Heart left ventricle (tissue), 16 donors: ENCODE data around the gene EDA. TPM values are rescaled to one million over a fixed set of nuclear protein-coding genes. Genes with fewer than 3 reads are reported as not detected.

Experiments
- ATAC-seq, 4 donors: fragments of 200-7000 bp; cut with Tn5 transposase; one replicate each; pipeline ENCODE4 v1.9.1; 2020 to 2022; ENCODE audit warnings: moderate library complexity in 4 of 4, mild to moderate bottlenecking in 3 of 4, moderate number of reproducible peaks in 1 of 4
- DNase-seq, 5 donors: peaks; one replicate each; pipeline ENCODE4 v3.0.0-alpha.2; 2020
- H3K27ac ChIP-seq, 12 donors: fragments of 200-600 bp; sonication (generic) in 4 of 12; one replicate each; pipeline versions ENCODE4 v1.5.0 to v1.8.0; 2016 to 2022; ENCODE audit warnings: mild to moderate bottlenecking in 2 of 12
- H3K27me3 ChIP-seq, 9 donors: fragments of 200-600 bp; sonication (generic) in 2 of 9; one replicate each; pipeline versions ENCODE4 v1.5.1 to v1.8.0; 2016 to 2022; ENCODE audit warnings: mild to moderate bottlenecking in 3 of 9
- H3K36me3 ChIP-seq, 9 donors: fragments of 200-600 bp; sonication (generic) in 2 of 9; one replicate each; pipeline versions ENCODE4 v1.5.0 to v1.8.0; 2018 to 2022; ENCODE audit warnings: mild to moderate bottlenecking in 2 of 9
- H3K4me1 ChIP-seq, 12 donors: fragments of 200-600 bp; sonication (generic) in 4 of 12; one replicate each; pipeline versions ENCODE4 v1.5.0 to v1.8.0; 2016 to 2022; ENCODE audit warnings: mild to moderate bottlenecking in 3 of 12
- H3K4me3 ChIP-seq, 12 donors: fragments of 200-600 bp; sonication (generic) in 4 of 12; one replicate each; pipeline versions ENCODE4 v1.5.0 to v1.8.0; 2017 to 2022; ENCODE audit warnings: mild to moderate bottlenecking in 9 of 12, moderate library complexity in 4 of 12
- H3K9me3 ChIP-seq, 12 donors: fragments of 200-600 bp; sonication (generic) in 4 of 12; one replicate each; pipeline versions ENCODE4 v1.5.0 to v1.8.0; 2016 to 2022; ENCODE audit warnings: mild to moderate bottlenecking in 1 of 12
- POLR2A ChIP-seq, 2 donors: fragments of 450-650 bp; IDR thresholded peaks; one replicate each; pipeline ENCODE4 v1.6.1; 2017; ENCODE audit warnings: antibody characterized with exemption in 2 of 2, mild to moderate bottlenecking in 2 of 2, moderate library complexity in 2 of 2
- WGBS, 4 donors: extraction: QIAGEN DNeasy Blood & Tissue Kit in 2 of 4; methylation state at CpG; one replicate each; pipeline versions ENCODE4 v1.1.5 to v1.1.7; 2013 to 2018; 5-methylcytosine and 5-hydroxymethylcytosine counted together
- intact Hi-C, 10 donors: fragments of 100-400 bp; cut with DNase I; formaldehyde crosslinking; loops; one replicate each; pipeline versions ENCODE4 v1.11.1 to v1.14.2; 2022
- polyA plus RNA-seq, 2 donors: library from polyadenylated mRNA; stranded (reverse); fragments of 200-250 nt; gene quantifications; one replicate each; pipeline ENCODE4 v1.2.3, GENCODE V29; 2013
- total RNA-seq, 9 donors: library from RNA; depleted of rRNA in 2 of 9; stranded (reverse); fragments of >200 nt in 2 of 9; fragmentation: NEBNext Ultra II Directional in 3 of 9; extraction: Animal tissue kit (Norgen Biotek cat#: 25700) in 3 of 9; gene quantifications; one replicate each; pipeline versions ENCODE4 v1.1.0 to v1.2.4, GENCODE V29; 2016 to 2023
- TF ChIP-seq, protein P1 (sequence below), 12 donors: fragments of 200-600 bp; sonication (generic) in 4 of 12; IDR thresholded peaks; one replicate each; pipeline versions ENCODE4 v1.5.0 to v1.8.0; 2018 to 2022; ENCODE audit warnings: antibody characterized with exemption in 12 of 12, mild to moderate bottlenecking in 5 of 12
- donor health status: ischemic (EF 13 %, LVEDD 7.1; RV severe dilation, severe dysfunction).
- donor health status: healthy with polysubstance abuse.
- donor health status: DM: no; HTN: yes; CAD: no.
- donor health status: DM: no; HTN: no; CAD: no.
- donor health status: ischemic (EF 25% LVEDD 6.9; RV normal size, moderate dysfunction).
- donor health status: ischemic (EF 25% LVEDD 5.7; RV mildly dilated, moderate dysfunction).
- donor health status: healthy.
- donor health status: DM: yes; HTN: yes; CAD: no.
- donor health status: ischemic (EF 35%, LVEDD 5.7; RV mildly dilated, moderate dysfunction).
- donor health status: nonischemic (EF 11% LVEDD 7.7; RV severe dilation, severe dysfunction).
- donor health status: DM: yes; HTN: yes; CAD: no.
- donor health status: PGD.
- donor health status: ischemic (EF 29% LVEDD 5.4; RV normal size, mild dysfunction).
- donor health status: nonischemic (EF 23%, LVEDD 6.1; RV moderate dilation, normal function).

The EDA gene
- total and polyA plus RNA-seq, 11 donors: 2.1 to 13.6 (median 6.3) TPM

DNA sequence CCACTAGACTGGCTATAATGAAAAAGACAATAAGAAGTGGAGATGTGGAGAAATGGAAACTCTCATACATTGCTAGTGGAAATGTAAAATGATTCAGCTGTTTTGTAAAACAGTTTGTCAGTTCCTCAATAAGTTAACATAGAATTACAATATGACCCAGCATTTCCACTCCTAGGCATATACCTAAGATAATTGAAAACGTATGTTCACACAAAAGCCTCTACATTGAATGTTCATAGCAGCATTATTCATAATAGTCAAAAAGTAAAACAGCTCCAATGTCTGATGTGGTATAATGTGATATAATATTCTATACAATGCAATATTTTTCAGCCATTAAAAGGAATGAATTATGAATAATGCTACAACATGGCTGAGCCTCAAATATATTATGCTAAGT, 10.2 kb downstream of the EDA start:
- H3K27me3 ChIP-seq: peaks cover 0 to 3% (median 0%) of the 10 kb centered on the region in 9 donors
- intact Hi-C loops: no loop called here
- ATAC-seq: no peak
- H3K27ac ChIP-seq: no peak overlapping the region
- no peaks in the 10 kb centered on the region for H3K36me3 ChIP-seq
- H3K4me3 ChIP-seq: no peak overlapping the region
- TF ChIP-seq, protein P1, sequence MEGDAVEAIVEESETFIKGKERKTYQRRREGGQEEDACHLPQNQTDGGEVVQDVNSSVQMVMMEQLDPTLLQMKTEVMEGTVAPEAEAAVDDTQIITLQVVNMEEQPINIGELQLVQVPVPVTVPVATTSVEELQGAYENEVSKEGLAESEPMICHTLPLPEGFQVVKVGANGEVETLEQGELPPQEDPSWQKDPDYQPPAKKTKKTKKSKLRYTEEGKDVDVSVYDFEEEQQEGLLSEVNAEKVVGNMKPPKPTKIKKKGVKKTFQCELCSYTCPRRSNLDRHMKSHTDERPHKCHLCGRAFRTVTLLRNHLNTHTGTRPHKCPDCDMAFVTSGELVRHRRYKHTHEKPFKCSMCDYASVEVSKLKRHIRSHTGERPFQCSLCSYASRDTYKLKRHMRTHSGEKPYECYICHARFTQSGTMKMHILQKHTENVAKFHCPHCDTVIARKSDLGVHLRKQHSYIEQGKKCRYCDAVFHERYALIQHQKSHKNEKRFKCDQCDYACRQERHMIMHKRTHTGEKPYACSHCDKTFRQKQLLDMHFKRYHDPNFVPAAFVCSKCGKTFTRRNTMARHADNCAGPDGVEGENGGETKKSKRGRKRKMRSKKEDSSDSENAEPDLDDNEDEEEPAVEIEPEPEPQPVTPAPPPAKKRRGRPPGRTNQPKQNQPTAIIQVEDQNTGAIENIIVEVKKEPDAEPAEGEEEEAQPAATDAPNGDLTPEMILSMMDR (IDR thresholded peaks at IDR 0.05): no peak
- no peak for TF ChIP-seq POLR2A (IDR thresholded peaks at IDR 0.05)
- no peak for DNase-seq
- H3K9me3 ChIP-seq: peaks cover 0 to 9% (median 0%) of the 10 kb centered on the region in 12 donors
- 52 to 100% (median 72%) methylated on average over 1 of the region's 1 CpG for WGBS, 4 donors
- no peaks in the 10 kb centered on the region for H3K4me1 ChIP-seq

DNA sequence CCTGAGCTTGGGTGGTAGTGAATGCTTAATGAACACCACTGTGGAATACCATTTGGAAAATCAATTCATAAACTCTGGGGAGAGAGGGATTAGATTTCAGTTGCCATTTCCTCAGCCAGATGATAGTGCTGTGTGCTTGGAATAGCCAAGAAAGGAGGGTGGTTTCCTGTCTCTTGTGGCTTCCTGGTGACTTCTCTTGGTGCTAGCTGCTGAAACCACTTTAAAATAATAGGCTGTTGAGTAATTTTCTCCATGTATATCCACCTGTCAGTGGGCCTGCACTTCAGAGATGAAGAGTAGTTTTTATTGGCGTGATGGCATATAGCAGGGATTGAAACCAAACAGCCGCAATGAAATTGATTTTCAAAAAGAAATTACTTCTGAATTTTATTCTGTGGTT, 11.8 kb downstream of the EDA start:
- 63 to 92% (median 80%) methylated on average over 2 of the region's 2 CpGs for WGBS, 4 donors
- TF ChIP-seq, protein P1 (IDR thresholded peaks at IDR 0.05): no peak
- TF ChIP-seq POLR2A (IDR thresholded peaks at IDR 0.05): no peak
- Histone ChIP-seq H3K27ac (no peak overlapping the region), H3K4me1 (no peaks in the 10 kb centered on the region), H3K36me3 (no peaks in the 10 kb centered on the region), H3K4me3 (no peak overlapping the region), H3K27me3 (peaks cover 0 to 3% (median 0%) of the 10 kb centered on the region in 9 donors), H3K9me3 (peaks cover 0 to 9% (median 0%) of the 10 kb centered on the region in 12 donors)
- no peak for DNase-seq
- intact Hi-C loops: no loop called here
- ATAC-seq: no peak

DNA sequence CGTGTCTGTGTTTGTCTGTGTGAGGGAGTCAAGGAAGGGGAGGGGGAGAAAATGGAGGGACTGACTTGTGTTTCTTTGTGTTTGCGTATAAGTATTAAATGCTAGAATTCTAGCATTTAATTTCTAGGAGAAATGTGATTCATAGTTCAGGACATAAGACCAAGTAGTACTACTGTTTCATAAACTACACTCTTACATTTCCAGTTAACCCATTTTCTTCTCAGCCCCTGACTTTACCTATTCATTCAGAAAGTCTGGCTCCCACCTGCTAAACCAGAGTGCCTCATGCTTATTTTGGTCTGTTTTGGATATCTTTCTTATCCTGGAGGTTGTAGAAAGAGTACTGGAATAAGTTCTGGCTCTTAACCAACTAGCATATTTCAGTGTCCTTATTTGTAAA, 14.2 kb downstream of the EDA start:
- Histone ChIP-seq H3K4me1 (no peaks in the 10 kb centered on the region), H3K4me3 (no peak overlapping the region), H3K27me3 (peaks cover 0 to 3% (median 0%) of the 10 kb centered on the region in 9 donors), H3K36me3 (no peaks in the 10 kb centered on the region), H3K9me3 (no peaks in the 10 kb centered on the region), H3K27ac (no peak overlapping the region)
- intact Hi-C loops: loop anchor here in 1 of 10 donors (10.0 kb wide), 1 partner anchor 95 kb away; no protein-coding TSS in a partner anchor
- ATAC-seq (no peak), DNase-seq (no peak)
- TF ChIP-seq POLR2A (IDR thresholded peaks at IDR 0.05): no peak
- TF ChIP-seq, protein P1 (IDR thresholded peaks at IDR 0.05): no peak
- 74 to 95% (median 84%) methylated on average over 2 of the region's 2 CpGs for WGBS, 4 donors

DNA sequence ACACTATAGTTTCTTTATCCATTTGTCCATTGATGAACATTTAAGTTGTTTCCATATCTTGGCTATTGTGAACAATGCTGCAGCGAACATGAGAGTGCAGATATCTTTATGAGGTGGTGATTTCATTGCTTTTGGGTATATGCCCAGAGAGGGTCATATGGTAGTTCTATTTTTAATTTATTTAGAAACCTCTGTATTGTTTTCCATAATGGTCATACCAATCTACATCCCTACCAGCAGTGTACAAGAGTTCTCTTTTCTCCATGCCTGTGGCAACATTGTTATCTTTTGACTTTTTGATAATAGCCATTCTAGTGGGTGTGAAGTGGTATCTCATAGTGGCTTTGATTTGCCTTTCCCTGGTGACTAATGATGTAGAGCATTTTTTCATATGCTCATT, 48.8 kb downstream of the EDA start:
- intact Hi-C loops: no loop called here
- WGBS, 4 donors: 29 to 42% (median 38%) methylated on average over 1 of the region's 1 CpG
- Histone ChIP-seq H3K4me3 (no peak overlapping the region), H3K27ac (no peak overlapping the region), H3K36me3 (no peaks in the 10 kb centered on the region), H3K27me3 (no peaks in the 10 kb centered on the region), H3K9me3 (peaks cover 0 to 53% (median 12%) of the 10 kb centered on the region in 12 donors), H3K4me1 (no peaks in the 10 kb centered on the region)
- DNase-seq (no peak), ATAC-seq (peak in 1 of 4 donors; percentile 41)
- TF ChIP-seq POLR2A (IDR thresholded peaks at IDR 0.05): no peak
- TF ChIP-seq, protein P1 (IDR thresholded peaks at IDR 0.05): no peak
